SK-N-SH treated with all-trans-retinoic acid at 6 μM for 48 hours (cell line): ENCODE data around the gene NHS.
"Not testable (repeated sequence)": the region's sequence is repeated elsewhere in the genome, so short reads cannot be mapped to it uniquely, and the experiment has no call there.

ENCODE experiments used
- ATAC-seq: fragments of 200-7000 bp; cut with Tn5 transposase; 3 replicates; pipeline ENCODE4 v1.9.1; 2020; ENCODE audit warnings: mild to moderate bottlenecking, moderate library complexity
- ARNTL ChIP-seq: fragments of 450-650 bp; formaldehyde crosslinking; IDR thresholded peaks from 2 replicates; pipeline ENCODE4 v1.5.0; 2020; ENCODE audit warnings: low read depth, mild to moderate bottlenecking, moderate library complexity, borderline replicate concordance
- BACH2 ChIP-seq: fragments of 250-450 bp; sonication (Bioruptor Pico); IDR thresholded peaks from 2 replicates; pipeline ENCODE4 v1.9.0; 2021; ENCODE audit warnings: mild to moderate bottlenecking, borderline replicate concordance
- CSDC2 ChIP-seq: fragments of 250-450 bp; sonication (Bioruptor Pico); IDR thresholded peaks from 2 replicates; pipeline ENCODE4 v1.5.0; 2020; ENCODE audit warnings: mild to moderate bottlenecking, moderate library complexity
- ESRRG ChIP-seq: fragments of 250-450 bp; sonication (Bioruptor Pico); IDR thresholded peaks from 2 replicates; pipeline ENCODE4 v1.6.1; 2021; ENCODE audit warnings: mild to moderate bottlenecking
- GLIS3 ChIP-seq: fragments of 250-450 bp; sonication (Bioruptor Pico); IDR thresholded peaks from 2 replicates; pipeline ENCODE4 v1.5.0; 2020; ENCODE audit warnings: mild to moderate bottlenecking, moderate library complexity
- ISL1 ChIP-seq: fragments of 250-450 bp; sonication (Bioruptor Pico); IDR thresholded peaks from 2 replicates; pipeline ENCODE4 v2.1.2; 2022; ENCODE audit warnings: mild to moderate bottlenecking, moderate library complexity
- OSR1 ChIP-seq: fragments of 250-450 bp; sonication (Bioruptor Pico); IDR thresholded peaks from 2 replicates; pipeline ENCODE4 v1.8.0; 2022; ENCODE audit warnings: moderate library complexity, mild to moderate bottlenecking, inconsistent platforms
- POU6F1 ChIP-seq: fragments of 250-450 bp; sonication (Bioruptor Pico); IDR thresholded peaks from 2 replicates; pipeline ENCODE4 v1.8.0; 2021; ENCODE audit warnings: low read depth, mild to moderate bottlenecking, moderate library complexity, borderline replicate concordance
- PPARA ChIP-seq: fragments of 250-450 bp; sonication (Bioruptor Pico); IDR thresholded peaks from 2 replicates; pipeline ENCODE4 v1.5.0; 2020; ENCODE audit warnings: mild to moderate bottlenecking, borderline replicate concordance
- SNAI2 ChIP-seq: fragments of 250-450 bp; sonication (Bioruptor Pico); IDR thresholded peaks from 2 replicates; pipeline ENCODE4 v1.5.0; 2020; ENCODE audit warnings: mild to moderate bottlenecking, moderate library complexity
- TCF4 ChIP-seq: fragments of 250-450 bp; sonication (Bioruptor Pico); IDR thresholded peaks from 2 replicates; pipeline ENCODE4 v1.8.0; 2021; ENCODE audit warnings: mild to moderate bottlenecking, moderate library complexity, borderline replicate concordance
- TOX ChIP-seq: fragments of 250-450 bp; sonication (Bioruptor Pico); IDR thresholded peaks from 2 replicates; pipeline ENCODE4 v1.8.0; 2021; ENCODE audit warnings: mild to moderate bottlenecking, moderate library complexity, borderline replicate concordance
- ZC3H10 ChIP-seq: fragments of 250-450 bp; sonication (Bioruptor Pico); IDR thresholded peaks from 2 replicates; pipeline ENCODE4 v1.5.1; 2021; ENCODE audit warnings: mild to moderate bottlenecking, moderate library complexity
- ZFP3 ChIP-seq: fragments of 250-450 bp; sonication (Bioruptor Pico); IDR thresholded peaks from 2 replicates; pipeline ENCODE4 v1.5.0; 2020; ENCODE audit warnings: mild to moderate bottlenecking, moderate library complexity
- ZFP30 ChIP-seq: fragments of 450-650 bp; formaldehyde crosslinking; IDR thresholded peaks from 2 replicates; pipeline ENCODE4 v1.5.0; 2022; ENCODE audit warnings: mild to moderate bottlenecking, moderate library complexity
- ZNF565 ChIP-seq: fragments of 450-650 bp; formaldehyde crosslinking; conservative IDR thresholded peaks from 2 replicates; pipeline ENCODE4 v1.5.0; 2020; ENCODE audit warnings: low read depth, mild to moderate bottlenecking, moderate library complexity
- ZNF70 ChIP-seq: fragments of 450-650 bp; formaldehyde crosslinking; IDR thresholded peaks from 2 replicates; pipeline ENCODE4 v1.5.0; 2020; ENCODE audit warnings: mild to moderate bottlenecking, moderate library complexity
- ZNF8 ChIP-seq: fragments of 450-650 bp; formaldehyde crosslinking; IDR thresholded peaks from 2 replicates; pipeline ENCODE4 v1.5.0; 2020; ENCODE audit warnings: mild to moderate bottlenecking, moderate library complexity
- TF ChIP-seq, protein P1 (sequence below): fragments of 250-450 bp; sonication (Bioruptor Pico); IDR thresholded peaks from 2 replicates; pipeline ENCODE4 v1.5.0; 2020; ENCODE audit warnings: mild to moderate bottlenecking, moderate library complexity
- TF ChIP-seq, protein P2 (sequence below): fragments of 250-450 bp; sonication (Bioruptor Pico); IDR thresholded peaks from 2 replicates; pipeline ENCODE4 v1.5.1; 2021; ENCODE audit warnings: mild to moderate bottlenecking, moderate library complexity
- TF ChIP-seq, protein P3 (sequence below): fragments of 250-450 bp; sonication (Bioruptor Pico); IDR thresholded peaks from 2 replicates; pipeline ENCODE4 v1.8.0; 2020; ENCODE audit warnings: mild to moderate bottlenecking, moderate library complexity, borderline replicate concordance
- TF ChIP-seq, protein P4 (sequence below): fragments of 250-450 bp; sonication (Bioruptor Pico); IDR thresholded peaks from 2 replicates; pipeline ENCODE4 v1.5.1; 2020; ENCODE audit warnings: low read depth, mild to moderate bottlenecking, moderate library complexity

The NHS gene

GRCh38 chrX:17567187-17567586 lies 192.2 kb downstream of the NHS start:
- peak; percentile 88 for ATAC-seq
- TF ChIP-seq SNAI2 (CRISPR knock-in tag): no peak
- no peak for TF ChIP-seq ISL1 (CRISPR knock-in tag)
- TF ChIP-seq ARNTL (CRISPR knock-in tag): no peak
- TF ChIP-seq ZNF565: no peak
- no peak for TF ChIP-seq TOX (CRISPR knock-in tag)
- TF ChIP-seq ZFP3 (CRISPR knock-in tag): no peak
- TF ChIP-seq ZNF8: no peak
- TF ChIP-seq ESRRG: no peak
- TF ChIP-seq TCF4 (CRISPR knock-in tag): no peak
- no peak for TF ChIP-seq ZFP30
- no peak for TF ChIP-seq GLIS3
- TF ChIP-seq CSDC2 (CRISPR knock-in tag): no peak
- no peak for TF ChIP-seq PPARA (CRISPR knock-in tag)
- TF ChIP-seq, protein P1, sequence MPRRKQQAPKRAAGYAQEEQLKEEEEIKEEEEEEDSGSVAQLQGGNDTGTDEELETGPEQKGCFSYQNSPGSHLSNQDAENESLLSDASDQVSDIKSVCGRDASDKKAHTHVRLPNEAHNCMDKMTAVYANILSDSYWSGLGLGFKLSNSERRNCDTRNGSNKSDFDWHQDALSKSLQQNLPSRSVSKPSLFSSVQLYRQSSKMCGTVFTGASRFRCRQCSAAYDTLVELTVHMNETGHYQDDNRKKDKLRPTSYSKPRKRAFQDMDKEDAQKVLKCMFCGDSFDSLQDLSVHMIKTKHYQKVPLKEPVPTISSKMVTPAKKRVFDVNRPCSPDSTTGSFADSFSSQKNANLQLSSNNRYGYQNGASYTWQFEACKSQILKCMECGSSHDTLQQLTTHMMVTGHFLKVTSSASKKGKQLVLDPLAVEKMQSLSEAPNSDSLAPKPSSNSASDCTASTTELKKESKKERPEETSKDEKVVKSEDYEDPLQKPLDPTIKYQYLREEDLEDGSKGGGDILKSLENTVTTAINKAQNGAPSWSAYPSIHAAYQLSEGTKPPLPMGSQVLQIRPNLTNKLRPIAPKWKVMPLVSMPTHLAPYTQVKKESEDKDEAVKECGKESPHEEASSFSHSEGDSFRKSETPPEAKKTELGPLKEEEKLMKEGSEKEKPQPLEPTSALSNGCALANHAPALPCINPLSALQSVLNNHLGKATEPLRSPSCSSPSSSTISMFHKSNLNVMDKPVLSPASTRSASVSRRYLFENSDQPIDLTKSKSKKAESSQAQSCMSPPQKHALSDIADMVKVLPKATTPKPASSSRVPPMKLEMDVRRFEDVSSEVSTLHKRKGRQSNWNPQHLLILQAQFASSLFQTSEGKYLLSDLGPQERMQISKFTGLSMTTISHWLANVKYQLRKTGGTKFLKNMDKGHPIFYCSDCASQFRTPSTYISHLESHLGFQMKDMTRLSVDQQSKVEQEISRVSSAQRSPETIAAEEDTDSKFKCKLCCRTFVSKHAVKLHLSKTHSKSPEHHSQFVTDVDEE (CRISPR knock-in tag): no peak
- TF ChIP-seq ZNF70 (CRISPR knock-in tag): no peak
- TF ChIP-seq OSR1: no peak
- TF ChIP-seq, all 23 proteins: peak for 0

DNA sequence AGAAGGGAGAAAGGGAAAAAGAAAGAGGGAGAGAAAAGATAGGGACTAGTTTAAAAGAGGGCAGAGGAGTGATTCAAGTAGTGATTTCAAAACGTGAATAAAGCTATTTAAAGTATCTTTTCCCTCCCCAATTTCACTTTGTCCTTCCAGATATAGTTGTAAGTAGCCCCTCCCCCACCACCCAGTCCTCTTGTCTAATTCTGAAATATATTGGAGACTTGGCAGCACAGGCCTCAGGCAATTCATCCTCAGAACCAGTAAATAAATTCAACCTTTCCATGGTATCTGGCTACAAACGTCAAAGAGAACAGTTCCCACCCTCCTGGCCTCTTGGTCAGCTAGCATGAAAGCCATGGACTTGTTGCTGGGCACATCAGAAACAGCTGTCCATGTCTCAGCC lies 192.8 kb downstream of the NHS start:
- TF ChIP-seq ARNTL (CRISPR knock-in tag) (no peak), ZFP30 (no peak), POU6F1 (CRISPR knock-in tag) (no peak), OSR1 (no peak), ZC3H10 (CRISPR knock-in tag) (no peak), TCF4 (CRISPR knock-in tag) (no peak), PPARA (CRISPR knock-in tag) (no peak), SNAI2 (CRISPR knock-in tag) (no peak), ESRRG (no peak), BACH2 (CRISPR knock-in tag) (no peak), GLIS3 (no peak), CSDC2 (CRISPR knock-in tag) (no peak), ZNF565 (no peak), ISL1 (CRISPR knock-in tag) (no peak), TOX (CRISPR knock-in tag) (no peak), ZNF70 (CRISPR knock-in tag) (no peak)
- TF ChIP-seq, protein P2, sequence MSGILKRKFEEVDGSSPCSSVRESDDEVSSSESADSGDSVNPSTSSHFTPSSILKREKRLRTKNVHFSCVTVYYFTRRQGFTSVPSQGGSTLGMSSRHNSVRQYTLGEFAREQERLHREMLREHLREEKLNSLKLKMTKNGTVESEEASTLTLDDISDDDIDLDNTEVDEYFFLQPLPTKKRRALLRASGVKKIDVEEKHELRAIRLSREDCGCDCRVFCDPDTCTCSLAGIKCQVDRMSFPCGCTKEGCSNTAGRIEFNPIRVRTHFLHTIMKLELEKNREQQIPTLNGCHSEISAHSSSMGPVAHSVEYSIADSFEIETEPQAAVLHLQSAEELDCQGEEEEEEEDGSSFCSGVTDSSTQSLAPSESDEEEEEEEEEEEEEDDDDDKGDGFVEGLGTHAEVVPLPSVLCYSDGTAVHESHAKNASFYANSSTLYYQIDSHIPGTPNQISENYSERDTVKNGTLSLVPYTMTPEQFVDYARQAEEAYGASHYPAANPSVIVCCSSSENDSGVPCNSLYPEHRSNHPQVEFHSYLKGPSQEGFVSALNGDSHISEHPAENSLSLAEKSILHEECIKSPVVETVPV (CRISPR knock-in tag): no peak
- TF ChIP-seq, protein P1 (CRISPR knock-in tag): no peak
- TF ChIP-seq, protein P3, sequence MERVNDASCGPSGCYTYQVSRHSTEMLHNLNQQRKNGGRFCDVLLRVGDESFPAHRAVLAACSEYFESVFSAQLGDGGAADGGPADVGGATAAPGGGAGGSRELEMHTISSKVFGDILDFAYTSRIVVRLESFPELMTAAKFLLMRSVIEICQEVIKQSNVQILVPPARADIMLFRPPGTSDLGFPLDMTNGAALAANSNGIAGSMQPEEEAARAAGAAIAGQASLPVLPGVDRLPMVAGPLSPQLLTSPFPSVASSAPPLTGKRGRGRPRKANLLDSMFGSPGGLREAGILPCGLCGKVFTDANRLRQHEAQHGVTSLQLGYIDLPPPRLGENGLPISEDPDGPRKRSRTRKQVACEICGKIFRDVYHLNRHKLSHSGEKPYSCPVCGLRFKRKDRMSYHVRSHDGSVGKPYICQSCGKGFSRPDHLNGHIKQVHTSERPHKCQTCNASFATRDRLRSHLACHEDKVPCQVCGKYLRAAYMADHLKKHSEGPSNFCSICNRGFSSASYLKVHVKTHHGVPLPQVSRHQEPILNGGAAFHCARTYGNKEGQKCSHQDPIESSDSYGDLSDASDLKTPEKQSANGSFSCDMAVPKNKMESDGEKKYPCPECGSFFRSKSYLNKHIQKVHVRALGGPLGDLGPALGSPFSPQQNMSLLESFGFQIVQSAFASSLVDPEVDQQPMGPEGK: no peak
- TF ChIP-seq, protein P4, sequence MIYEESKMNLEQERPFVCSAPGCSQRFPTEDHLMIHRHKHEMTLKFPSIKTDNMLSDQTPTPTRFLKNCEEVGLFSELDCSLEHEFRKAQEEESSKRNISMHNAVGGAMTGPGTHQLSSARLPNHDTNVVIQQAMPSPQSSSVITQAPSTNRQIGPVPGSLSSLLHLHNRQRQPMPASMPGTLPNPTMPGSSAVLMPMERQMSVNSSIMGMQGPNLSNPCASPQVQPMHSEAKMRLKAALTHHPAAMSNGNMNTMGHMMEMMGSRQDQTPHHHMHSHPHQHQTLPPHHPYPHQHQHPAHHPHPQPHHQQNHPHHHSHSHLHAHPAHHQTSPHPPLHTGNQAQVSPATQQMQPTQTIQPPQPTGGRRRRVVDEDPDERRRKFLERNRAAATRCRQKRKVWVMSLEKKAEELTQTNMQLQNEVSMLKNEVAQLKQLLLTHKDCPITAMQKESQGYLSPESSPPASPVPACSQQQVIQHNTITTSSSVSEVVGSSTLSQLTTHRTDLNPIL: no peak
- TF ChIP-seq, all 23 proteins: peak for 0
- peak; percentile 23 for ATAC-seq

DNA sequence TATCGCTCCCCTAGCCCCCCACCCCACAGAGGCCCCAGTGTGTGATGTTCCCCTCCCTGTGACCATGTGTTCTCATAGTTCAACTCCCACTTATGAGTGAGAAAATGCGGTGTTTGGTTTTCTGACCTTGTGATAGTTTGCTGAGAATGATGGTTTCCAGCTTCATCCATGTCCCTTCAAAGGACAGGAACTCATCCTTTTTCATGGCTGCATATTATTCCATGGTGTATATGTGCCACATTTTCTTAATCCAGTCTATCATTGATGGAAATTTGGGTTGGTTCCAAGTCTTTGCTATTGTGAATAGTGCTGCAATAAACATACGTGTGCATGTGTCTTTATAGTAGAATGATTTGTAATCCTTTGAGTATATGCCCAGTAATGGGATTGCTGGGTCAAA lies 193.8 kb downstream of the NHS start:
- ATAC-seq: not testable (repeated sequence)
